HG03039 (cell line): ENCODE results near the gene INSL4.

Source experiments
- ATAC-seq: cut with Tn5 transposase; IDR thresholded peaks from one replicate; pipeline ENCODE4 v1.9.1; 2021; ENCODE audit warnings: mild to moderate bottlenecking, moderate library complexity; ENCODE audit not compliant: unreplicated experiment

The INSL4 gene

DNA sequence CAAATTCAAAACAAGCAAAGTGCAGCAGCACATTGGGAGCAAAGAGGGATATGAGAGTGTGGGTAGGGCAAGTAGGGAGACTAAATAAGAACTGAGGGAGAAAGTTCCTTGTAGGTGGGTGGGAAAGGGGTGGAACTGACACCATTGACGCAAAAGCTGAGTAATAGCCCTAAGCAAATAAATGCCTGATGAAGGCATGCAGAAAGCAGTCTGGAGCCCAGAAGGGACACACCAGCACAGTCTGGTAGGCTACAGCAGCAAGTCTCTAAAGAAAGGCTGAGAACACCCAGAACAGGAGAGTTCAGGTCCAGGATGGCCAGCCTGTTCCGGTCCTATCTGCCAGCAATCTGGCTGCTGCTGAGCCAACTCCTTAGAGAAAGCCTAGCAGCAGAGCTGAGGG is at the start of gene INSL4:
TSS of gene INSL4 (plus strand) at position 208 of the 400 bp plus-strand sequence. CDS start at position 313, 105 bp downstream.
- no peak for ATAC-seq

DNA sequence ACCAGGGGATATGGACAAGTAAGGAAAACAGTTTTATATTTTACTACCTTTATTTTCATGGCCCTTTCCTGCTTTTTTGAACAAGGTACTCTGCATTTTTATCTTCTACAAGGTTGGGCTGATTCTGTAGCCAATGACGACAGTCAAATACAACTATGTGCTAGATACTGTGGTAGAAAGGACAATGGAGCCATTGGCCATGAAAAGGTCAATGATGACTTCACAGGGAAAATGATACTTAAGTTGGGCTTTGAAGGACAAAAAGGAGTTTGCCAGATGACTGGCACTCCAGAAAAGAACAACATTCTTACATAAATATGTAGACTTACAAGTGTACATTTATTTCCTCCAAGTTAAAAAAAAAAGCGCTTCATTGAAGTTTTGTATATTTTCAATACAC is 46.4 kb upstream of the INSL4 start:
- ATAC-seq = no peak

DNA sequence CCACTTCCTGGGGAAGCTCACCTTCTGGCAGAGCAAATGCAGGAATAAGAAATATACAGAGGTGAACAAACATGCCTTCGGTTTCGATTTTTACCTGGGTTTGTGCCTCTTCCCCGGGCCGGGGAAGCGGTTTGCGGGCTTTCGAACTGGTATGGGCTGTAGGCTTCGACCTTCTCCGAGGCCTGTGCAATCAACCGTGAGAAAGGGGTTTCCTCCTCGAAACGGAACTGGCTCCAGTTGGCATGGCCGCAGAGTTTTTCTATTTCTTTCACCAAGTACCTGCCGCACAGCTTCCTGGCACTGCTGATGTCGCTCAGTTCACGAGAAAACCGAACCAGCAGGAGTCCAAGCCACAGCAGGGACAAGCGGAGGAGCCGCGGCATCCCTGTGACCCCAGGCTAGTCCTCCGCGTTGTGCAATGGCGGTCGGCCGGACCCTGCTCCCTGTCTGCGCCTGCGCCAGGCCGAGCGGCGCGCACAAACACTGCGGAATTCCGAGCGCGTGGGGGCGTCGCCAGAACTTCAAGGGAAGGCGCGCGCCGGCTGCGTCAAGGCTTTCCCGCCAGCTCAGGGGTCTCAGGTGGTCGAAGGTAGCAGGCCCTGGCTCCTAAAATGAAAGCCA is 45.9 kb upstream of the INSL4 start, which contains the start of gene INSL6:
TSS of gene INSL6 (minus strand) at position 420 of the 621 bp plus-strand sequence. CDS start at position 383, 37 bp downstream.
- ATAC-seq = no peak

DNA sequence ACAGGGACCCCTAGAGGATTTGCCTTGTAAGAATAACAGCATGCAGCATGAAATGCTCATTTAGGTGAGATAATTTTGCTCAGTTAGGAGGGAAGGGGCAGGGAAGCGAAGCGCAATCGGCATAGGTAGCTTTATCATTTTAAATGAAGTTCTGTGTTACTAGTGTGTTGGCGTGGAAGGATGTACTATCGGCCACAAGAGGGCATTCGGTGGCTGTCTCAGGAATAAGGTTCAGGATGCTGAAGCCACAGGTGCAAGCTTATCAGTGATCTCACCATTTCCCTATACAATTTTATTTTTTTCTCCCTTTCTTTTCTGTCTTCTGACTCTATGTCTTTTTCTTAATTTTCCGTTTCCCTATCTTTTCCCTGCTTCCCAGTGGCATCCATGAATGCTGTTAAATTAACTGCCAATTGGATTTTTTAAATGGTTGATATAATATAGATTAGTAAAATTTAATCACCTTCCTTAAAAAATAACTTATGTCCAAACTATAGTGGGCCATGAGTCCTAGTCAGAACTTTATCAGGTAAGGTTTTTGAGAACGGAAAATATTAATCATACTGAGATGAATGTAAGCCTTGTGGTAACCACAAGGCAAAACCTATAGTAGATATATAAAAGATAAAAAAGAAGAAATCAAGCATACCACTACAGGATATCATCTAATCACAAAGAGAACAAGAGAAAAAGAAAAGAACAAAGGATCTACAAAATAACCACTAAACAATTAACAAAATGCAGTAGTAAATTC is 44.6 kb upstream of the INSL4 start:
- ATAC-seq = no peak

DNA sequence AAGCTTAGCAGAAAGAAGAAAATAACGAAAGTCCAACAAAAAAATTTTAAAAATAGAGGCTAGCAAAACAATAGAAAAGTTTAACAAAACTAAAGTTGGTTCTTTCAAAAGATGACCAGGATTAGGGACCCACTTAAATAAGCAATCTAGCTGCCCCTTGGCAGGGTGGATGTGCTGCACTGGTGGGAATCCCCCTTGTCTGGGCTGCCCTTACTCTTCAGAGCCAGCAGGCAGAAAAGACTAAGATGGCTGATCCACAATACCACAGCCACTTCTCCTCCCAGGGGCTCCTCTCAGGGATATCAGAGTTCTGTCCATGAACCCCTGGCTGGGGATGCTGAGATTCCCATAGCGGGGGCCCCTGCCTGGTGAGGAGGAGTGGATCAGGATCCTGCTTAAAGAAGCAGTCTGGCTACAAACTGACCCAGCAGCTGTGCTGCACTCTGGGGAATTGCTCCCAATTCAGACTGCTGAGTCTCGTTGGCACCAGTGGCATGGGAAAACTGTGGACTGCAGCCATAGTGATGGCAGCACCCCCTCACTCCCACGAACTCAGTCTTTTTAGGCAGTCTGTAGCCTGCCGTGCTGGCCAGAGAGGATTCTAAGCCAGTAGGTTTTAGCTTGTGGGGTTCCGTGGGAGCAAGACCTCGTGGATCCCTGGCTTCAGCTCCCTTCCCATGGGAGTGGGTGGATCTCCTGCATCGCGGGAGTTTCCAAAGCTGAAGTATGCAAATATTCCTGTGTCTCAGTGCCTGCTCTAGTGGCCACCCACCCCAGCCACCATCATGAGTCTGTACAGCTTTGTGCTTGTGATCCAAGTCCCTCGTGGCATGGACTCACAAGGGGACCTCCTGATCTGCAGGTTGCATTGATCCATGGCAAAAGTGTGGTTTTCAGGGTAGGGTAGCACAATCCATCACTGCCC is 42.9 kb upstream of the INSL4 start:
- ATAC-seq = no peak

DNA sequence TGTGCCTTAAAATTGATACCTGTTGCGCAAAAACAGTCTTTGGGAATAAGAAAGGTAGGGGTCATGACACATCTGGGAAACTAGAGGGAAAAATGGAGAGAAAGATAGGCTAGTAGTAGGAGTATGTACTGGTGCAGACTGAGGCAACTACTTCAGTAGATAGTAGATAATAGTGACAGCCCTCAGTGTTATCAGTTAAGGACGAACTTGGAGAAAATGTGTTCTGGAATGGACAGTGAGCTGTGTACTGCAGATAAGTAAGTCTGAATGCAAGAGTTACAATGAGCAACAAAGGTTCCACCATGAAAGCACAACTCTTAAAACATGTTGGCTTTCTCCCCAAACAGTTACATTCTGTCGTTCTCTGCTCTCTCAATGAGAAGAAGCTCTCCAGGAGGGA is 39.2 kb upstream of the INSL4 start:
- ATAC-seq = no peak

DNA sequence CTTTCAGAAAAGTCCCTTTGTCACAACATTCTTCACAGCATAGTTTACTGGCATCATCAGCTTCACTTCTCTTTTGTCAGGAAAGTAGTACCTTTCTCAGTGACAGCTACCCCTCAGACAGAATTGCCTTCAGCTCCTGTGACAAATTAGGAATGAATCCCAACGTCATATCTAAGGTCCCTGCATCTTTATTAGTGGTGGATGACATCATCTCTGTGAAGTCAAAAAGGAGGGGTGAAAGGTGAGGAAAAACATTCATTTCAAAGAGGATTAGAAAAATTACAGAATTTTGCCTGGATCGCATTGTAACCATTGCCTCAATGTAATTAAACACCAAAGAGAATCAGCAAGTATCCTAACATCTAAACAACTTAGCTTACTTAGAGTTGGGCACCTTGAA is 37.9 kb upstream of the INSL4 start:
- no peak for ATAC-seq

DNA sequence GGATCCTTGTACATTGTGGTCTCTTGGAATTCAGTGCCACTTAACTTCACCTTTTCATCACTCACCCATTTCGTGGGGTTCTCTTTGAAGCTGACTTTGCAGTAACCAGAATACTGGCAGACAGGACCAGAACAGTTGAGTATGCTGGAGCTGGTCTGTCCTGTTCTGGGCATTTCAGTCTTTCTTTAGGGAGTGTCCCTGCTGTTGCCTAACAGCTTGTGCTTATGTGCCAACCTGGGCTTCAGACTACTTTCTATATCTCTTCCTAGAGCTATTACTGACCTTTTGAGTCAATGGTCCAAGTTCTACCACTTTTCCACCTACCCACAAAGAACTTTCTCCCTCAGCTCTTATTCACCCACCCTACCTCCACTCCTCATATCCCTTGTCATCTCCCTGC is 35.8 kb upstream of the INSL4 start:
- ATAC-seq = no peak

DNA sequence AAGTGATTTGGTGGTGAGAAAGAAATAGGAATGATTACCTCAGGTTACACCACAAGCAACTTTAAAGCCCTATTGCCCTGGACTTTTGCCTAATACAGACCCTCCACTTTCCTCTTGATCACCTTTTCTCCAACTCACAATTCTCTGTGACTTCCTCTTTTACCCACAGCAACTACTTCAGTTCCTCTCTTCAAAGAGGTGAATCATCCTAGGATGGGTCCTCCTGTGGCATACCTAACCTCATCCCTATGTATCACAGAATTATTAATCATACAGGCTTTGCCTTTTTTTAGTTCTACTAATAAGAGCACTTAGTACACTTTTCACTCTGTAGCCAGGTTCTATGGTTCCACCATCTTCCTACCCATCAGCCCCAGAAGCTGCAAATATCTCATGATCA is 26.1 kb upstream of the INSL4 start:
- ATAC-seq = no peak

DNA sequence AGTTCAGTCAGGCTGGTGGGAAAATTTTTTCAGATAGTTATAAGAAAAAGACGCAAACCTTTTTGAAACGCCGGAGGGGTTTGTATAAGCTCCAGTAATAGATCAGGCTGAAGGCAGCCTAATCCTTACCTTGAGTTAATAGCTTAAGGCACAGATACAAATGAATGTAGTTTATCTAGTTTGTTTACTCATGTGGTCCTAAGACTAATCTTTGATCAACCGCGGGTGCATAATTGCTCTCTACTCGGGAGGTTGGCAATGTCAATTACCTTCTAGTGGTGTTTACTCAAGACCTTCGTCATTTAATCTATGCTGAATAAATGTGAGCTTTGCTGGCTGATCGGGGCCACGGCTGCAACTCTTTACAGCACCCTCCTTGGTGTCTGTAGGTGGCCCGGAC is 665 bp upstream of the INSL4 start:
- ATAC-seq = no peak

DNA sequence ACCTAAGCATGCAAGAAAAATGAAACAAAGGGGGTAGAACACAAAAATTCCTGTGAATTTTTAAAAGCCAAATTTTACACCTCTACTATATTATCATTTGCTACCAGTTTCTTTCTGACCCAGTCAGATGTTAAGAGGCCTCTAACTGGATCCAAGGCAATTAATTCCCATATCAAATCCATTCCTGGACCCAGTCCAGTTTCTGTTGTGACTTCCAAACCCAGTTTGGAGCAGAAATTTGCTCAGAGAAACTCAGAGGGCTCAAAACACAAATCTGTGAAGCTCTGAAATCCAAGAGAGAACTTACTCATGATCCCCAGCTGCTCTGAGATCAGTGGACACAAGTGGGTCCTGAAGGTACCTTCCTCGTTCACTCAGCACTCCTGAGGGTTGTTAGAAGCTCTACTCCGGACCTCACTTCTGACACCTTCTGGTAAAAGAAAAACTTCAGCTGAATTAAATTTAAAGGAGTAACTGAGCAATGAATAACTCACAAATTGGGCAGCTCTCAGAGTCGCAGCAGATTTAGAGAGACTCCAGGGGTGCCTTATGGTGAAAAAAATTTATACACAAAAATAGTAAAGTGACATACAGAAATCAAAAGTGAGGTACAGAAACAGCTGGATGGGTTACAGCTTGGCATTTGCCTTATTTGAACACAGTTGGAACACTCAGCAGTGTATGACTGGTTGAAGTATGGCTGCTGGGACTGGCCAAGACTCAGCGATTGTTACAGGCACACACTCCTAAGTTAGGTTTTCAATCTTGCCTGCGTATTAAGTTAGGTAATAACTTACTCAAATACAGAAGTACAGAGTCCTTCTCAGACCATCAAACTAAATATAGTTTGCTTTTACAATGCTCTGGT is 32.4 kb downstream of the INSL4 start:
- no peak for ATAC-seq

DNA sequence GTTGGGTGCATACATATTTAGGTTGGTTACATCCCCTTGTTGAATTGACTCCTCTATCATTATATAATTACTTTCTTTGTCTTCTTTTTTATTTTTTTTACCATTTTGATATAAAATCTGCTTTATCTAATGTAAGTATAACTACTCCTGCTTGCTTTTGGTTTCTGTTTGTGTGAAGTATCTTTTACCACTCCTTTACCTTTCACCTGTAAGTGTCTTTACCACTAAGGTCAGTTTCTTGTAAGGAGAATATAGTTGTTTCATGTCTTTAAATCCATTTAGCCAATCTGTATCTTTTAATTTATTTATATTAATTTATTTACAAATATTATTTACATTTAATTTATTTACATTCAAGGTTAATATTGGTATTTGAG is 33.0 kb downstream of the INSL4 start:
- no peak for ATAC-seq

DNA sequence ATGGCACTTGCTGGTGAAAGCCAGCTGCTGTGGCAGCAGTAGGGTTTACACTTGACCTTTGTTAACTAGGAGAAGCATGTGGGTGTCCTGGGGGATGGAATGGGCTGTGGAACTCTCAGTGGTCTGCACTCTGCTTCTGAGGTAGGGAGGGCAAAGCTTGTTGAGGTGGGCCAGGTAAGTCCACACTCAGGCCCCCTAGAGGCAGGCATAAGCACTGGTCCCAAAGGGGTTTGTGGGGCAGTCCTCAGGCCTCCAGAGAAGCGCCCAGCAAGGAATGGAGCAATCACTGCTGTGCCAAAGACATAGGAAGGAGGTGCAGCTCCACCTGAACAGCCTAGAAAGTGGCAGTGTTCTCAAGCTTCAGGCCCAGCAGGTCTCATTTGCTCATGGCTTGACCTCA is 34.7 kb downstream of the INSL4 start:
- ATAC-seq = no peak

DNA sequence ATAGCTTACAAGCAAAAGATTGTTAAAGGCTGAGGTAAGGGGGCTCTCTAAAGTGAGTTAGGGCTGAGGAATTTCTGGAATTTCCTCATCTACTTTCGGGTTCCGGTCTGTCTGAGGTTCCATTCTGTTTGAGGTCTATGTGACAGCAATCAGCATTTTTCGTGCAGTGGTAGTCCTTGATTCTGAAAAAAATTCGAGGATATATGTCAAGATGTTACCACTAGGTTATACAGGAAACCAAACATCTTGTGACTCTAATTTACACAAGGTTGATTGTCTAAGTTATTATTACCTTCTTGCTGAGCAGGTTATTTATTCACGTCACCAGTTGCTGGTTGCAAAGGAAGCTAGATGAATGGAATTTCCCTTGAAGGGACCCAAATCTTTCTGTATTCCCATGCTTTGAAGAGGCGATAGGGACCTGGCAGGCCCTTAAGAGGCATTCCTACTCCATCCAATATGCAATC is 38.1 kb downstream of the INSL4 start:
- ATAC-seq = no peak

DNA sequence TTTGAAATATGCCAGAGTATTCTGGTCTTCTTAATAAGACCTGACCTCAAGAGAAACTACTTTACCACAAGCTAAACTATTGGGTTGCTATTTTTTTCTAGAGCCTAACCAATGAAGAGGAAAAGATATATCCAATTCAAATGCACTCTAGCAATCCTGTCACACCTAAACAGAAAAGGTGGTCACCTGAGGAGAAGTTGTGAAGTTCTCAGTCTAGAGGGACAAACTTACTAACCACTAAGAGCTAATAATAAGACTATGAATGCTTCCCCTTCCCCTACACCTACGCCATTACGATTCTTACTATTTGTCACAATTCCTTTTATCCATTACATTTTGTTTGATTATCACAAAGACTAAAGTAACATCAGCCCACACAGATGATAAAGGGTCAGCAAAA is 43.6 kb downstream of the INSL4 start:
- ATAC-seq = no peak

DNA sequence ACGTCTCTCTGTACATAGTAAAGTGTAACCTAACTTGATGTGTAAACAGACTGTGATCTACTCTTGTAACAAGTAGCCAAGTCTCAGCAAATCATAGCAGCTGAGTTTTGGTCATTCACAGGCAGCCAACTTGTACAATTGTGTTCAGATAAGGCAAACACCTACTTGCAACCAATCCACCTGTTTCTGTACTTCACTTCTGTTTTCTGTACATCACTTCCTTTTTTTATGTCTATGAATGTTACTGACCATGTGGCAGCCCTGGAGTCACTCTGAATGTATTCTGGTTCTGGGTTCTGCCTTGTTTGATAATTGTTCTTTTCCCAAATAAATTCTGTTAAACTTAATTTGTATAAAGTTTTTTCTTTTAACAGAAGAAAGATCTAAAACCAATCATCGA is 47.3 kb downstream of the INSL4 start:
- ATAC-seq = no peak
